WTC11 (cell line): ENCODE results near the gene PCSK2. TPM values are rescaled to one million over a fixed set of nuclear protein-coding genes. Genes with fewer than 3 reads are reported as not detected.

Experiments used
- ATAC-seq: fragments of 200-7000 bp; cut with Tn5 transposase; 2 replicates; pipeline ENCODE4 v1.10.0; 2021; ENCODE audit warnings: mild to moderate bottlenecking, moderate library complexity
- CTCF ChIA-PET: fragments of 300-600 bp; sonication (Branson Sonifier 250); formaldehyde crosslinking; loops from one replicate; lab custom pipeline; 2021; ENCODE audit warnings: antibody characterized with exemption; lab: Charles Lee
- POLR2A ChIA-PET: fragments of 350-600 bp; sonication (Branson Sonifier 250); formaldehyde crosslinking; loops from one replicate; lab custom pipeline; 2021; ENCODE audit warnings: antibody characterized with exemption; lab: Charles Lee
- DNase-seq: peaks from one replicate; pipeline ENCODE4 v3.0.0; 2021; ENCODE audit warnings: low spot score
- H3K27ac Mint-ChIP-seq: 2 replicates; pipeline ENCODE4 v1.8.0; 2021; ENCODE audit warnings: mixed read lengths
- H3K27me3 Mint-ChIP-seq: 2 replicates; pipeline ENCODE4 v1.8.0; 2021; ENCODE audit warnings: low read depth, mild to moderate bottlenecking, moderate library complexity, mixed read lengths
- H3K36me3 Mint-ChIP-seq: 2 replicates; pipeline ENCODE4 v1.8.0; 2021; ENCODE audit warnings: mixed read lengths
- H3K4me1 Mint-ChIP-seq: 2 replicates; pipeline ENCODE4 v1.8.0; 2022; ENCODE audit warnings: mixed read lengths
- H3K4me3 Mint-ChIP-seq: 2 replicates; pipeline ENCODE4 v1.8.0; 2021; ENCODE audit warnings: mild to moderate bottlenecking, moderate library complexity, mixed read lengths
- H3K9me3 Mint-ChIP-seq: 2 replicates; pipeline ENCODE4 v1.8.0; 2021; ENCODE audit warnings: mixed read lengths
- ATF1 ChIP-seq: sonication (generic); formaldehyde crosslinking; IDR thresholded peaks from 2 replicates; pipeline ENCODE4 v1.8.1; 2023; ENCODE audit warnings: mild to moderate bottlenecking, moderate library complexity, missing genetic modification reagents
- CREM ChIP-seq: sonication (generic); formaldehyde crosslinking; IDR thresholded peaks from 2 replicates; pipeline ENCODE4 v1.8.1; 2022; ENCODE audit warnings: mild to moderate bottlenecking, missing genetic modification reagents, moderate library complexity
- ELF4 ChIP-seq: sonication (generic); formaldehyde crosslinking; IDR thresholded peaks from 2 replicates; pipeline ENCODE4 v1.8.1; 2022; ENCODE audit warnings: low read depth, mild to moderate bottlenecking, moderate library complexity, missing genetic modification reagents
- FOXJ3 ChIP-seq: sonication (generic); formaldehyde crosslinking; IDR thresholded peaks from 2 replicates; pipeline ENCODE4 v1.9.0; 2021; ENCODE audit warnings: missing genetic modification reagents, mild to moderate bottlenecking, borderline replicate concordance
- FOXK1 ChIP-seq: sonication (generic); formaldehyde crosslinking; IDR thresholded peaks from 2 replicates; pipeline ENCODE4 v1.8.0; 2022; ENCODE audit warnings: mild to moderate bottlenecking, moderate library complexity, missing genetic modification reagents
- GTF2I ChIP-seq: fragments of 250-450 bp; sonication (Bioruptor Pico); conservative IDR thresholded peaks from 2 replicates; pipeline ENCODE4 v1.4.0; 2021; ENCODE audit warnings: mild to moderate bottlenecking
- HMGXB4 ChIP-seq: sonication (generic); formaldehyde crosslinking; IDR thresholded peaks from 2 replicates; pipeline ENCODE4 v1.8.1; 2023; ENCODE audit warnings: mild to moderate bottlenecking, moderate library complexity, missing genetic modification reagents
- IRF2 ChIP-seq: sonication (generic); formaldehyde crosslinking; IDR thresholded peaks from 2 replicates; pipeline ENCODE4 v1.8.0; 2022; ENCODE audit warnings: low read depth, missing genetic modification reagents, borderline replicate concordance
- PREB ChIP-seq: sonication (generic); formaldehyde crosslinking; IDR thresholded peaks from 2 replicates; pipeline ENCODE4 v1.8.1; 2022; ENCODE audit warnings: mild to moderate bottlenecking, missing genetic modification reagents, moderate library complexity, borderline replicate concordance
- TCF7 ChIP-seq: sonication (generic); formaldehyde crosslinking; IDR thresholded peaks from 2 replicates; pipeline ENCODE4 v1.8.0; 2022; ENCODE audit warnings: mild to moderate bottlenecking, low read depth, missing genetic modification reagents, moderate library complexity
- USF1 ChIP-seq: sonication (generic); formaldehyde crosslinking; IDR thresholded peaks from 2 replicates; pipeline ENCODE4 v1.8.0; 2022; ENCODE audit warnings: mild to moderate bottlenecking, missing genetic modification reagents
- ZNF232 ChIP-seq: sonication (generic); formaldehyde crosslinking; IDR thresholded peaks from 2 replicates; pipeline ENCODE4 v1.8.0; 2022; ENCODE audit warnings: mild to moderate bottlenecking, missing genetic modification reagents
- ZNF425 ChIP-seq: fragments of 250-450 bp; sonication (Bioruptor Pico); conservative IDR thresholded peaks from 2 replicates; pipeline ENCODE4 v1.9.0; 2021; ENCODE audit warnings: mild to moderate bottlenecking
- total RNA-seq: library from RNA; stranded (reverse); gene quantifications from 3 replicates; pipeline ENCODE4 v1.2.3, GENCODE V29; 2021
- TF ChIP-seq, protein P1 (sequence below): sonication (generic); formaldehyde crosslinking; IDR thresholded peaks from 2 replicates; pipeline ENCODE4 v1.8.1; 2023; ENCODE audit warnings: mild to moderate bottlenecking, missing genetic modification reagents, borderline replicate concordance
- TF ChIP-seq, protein P2 (sequence below): sonication (generic); formaldehyde crosslinking; IDR thresholded peaks from 2 replicates; pipeline ENCODE4 v1.8.0; 2022; ENCODE audit warnings: missing genetic modification reagents

Gene PCSK2
- total RNA-seq, 1 experiment from 2014 or later = 0.74 TPM

DNA sequence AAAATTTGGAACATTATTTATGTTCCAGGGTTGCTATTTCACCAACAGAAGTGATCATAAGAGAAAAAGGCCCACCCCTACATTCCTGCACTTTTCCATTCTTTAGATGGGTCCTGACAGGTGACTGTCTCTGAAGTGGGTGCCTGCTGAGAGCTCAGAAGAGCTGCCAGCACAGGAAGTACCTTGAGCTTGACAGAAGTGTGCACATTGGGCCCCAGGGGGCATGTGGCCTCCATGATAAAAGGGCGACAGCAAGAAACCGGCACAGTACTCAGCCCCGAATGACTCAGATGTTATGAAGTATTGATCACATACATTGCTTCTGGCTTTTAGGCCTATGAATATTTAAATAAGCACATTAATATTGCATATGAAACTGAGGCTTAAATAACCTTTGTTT, 150.4 kb downstream of the PCSK2 start (continued):
- TF ChIP-seq, protein P1, sequence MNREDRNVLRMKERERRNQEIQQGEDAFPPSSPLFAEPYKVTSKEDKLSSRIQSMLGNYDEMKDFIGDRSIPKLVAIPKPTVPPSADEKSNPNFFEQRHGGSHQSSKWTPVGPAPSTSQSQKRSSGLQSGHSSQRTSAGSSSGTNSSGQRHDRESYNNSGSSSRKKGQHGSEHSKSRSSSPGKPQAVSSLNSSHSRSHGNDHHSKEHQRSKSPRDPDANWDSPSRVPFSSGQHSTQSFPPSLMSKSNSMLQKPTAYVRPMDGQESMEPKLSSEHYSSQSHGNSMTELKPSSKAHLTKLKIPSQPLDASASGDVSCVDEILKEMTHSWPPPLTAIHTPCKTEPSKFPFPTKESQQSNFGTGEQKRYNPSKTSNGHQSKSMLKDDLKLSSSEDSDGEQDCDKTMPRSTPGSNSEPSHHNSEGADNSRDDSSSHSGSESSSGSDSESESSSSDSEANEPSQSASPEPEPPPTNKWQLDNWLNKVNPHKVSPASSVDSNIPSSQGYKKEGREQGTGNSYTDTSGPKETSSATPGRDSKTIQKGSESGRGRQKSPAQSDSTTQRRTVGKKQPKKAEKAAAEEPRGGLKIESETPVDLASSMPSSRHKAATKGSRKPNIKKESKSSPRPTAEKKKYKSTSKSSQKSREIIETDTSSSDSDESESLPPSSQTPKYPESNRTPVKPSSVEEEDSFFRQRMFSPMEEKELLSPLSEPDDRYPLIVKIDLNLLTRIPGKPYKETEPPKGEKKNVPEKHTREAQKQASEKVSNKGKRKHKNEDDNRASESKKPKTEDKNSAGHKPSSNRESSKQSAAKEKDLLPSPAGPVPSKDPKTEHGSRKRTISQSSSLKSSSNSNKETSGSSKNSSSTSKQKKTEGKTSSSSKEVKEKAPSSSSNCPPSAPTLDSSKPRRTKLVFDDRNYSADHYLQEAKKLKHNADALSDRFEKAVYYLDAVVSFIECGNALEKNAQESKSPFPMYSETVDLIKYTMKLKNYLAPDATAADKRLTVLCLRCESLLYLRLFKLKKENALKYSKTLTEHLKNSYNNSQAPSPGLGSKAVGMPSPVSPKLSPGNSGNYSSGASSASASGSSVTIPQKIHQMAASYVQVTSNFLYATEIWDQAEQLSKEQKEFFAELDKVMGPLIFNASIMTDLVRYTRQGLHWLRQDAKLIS (CRISPR knock-in tag) = no peak
- TF ChIP-seq FOXJ3 (no peak), HMGXB4 (no peak), GTF2I (CRISPR knock-in tag) (no peak), CREM (CRISPR knock-in tag) (no peak), FOXK1 (no peak)
- TF ChIP-seq, protein P2, sequence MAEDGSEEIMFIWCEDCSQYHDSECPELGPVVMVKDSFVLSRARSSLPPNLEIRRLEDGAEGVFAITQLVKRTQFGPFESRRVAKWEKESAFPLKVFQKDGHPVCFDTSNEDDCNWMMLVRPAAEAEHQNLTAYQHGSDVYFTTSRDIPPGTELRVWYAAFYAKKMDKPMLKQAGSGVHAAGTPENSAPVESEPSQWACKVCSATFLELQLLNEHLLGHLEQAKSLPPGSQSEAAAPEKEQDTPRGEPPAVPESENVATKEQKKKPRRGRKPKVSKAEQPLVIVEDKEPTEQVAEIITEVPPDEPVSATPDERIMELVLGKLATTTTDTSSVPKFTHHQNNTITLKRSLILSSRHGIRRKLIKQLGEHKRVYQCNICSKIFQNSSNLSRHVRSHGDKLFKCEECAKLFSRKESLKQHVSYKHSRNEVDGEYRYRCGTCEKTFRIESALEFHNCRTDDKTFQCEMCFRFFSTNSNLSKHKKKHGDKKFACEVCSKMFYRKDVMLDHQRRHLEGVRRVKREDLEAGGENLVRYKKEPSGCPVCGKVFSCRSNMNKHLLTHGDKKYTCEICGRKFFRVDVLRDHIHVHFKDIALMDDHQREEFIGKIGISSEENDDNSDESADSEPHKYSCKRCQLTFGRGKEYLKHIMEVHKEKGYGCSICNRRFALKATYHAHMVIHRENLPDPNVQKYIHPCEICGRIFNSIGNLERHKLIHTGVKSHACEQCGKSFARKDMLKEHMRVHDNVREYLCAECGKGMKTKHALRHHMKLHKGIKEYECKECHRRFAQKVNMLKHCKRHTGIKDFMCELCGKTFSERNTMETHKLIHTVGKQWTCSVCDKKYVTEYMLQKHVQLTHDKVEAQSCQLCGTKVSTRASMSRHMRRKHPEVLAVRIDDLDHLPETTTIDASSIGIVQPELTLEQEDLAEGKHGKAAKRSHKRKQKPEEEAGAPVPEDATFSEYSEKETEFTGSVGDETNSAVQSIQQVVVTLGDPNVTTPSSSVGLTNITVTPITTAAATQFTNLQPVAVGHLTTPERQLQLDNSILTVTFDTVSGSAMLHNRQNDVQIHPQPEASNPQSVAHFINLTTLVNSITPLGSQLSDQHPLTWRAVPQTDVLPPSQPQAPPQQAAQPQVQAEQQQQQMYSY (CRISPR knock-in tag) = no peak

DNA sequence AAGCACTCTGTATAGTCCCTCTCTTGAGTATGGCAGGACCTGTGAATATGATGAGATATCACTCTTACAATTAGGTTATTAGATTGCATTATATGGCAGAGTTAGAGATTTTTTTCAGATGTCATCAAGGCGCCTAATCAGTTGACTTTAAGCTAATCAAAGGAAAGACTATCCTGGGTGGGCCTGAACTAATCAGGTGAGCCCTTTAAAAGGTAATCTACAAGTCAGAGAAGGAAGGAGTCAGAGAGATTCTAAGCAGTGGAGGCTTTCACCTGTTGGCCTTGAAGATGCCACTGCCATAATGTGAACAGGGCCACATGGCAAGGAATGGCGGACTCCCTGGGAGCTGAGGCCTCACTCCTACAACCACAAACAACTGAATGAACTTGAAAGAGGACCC, 152.8 kb downstream of the PCSK2 start:
- Mint-ChIP-seq H3K27ac (no peak overlapping the region), H3K9me3 (0 out of 2 replicates have a peak, but pooled peaks cover 6% of the 10 kb centered on the region), H3K4me1 (peaks cover 10% of the 10 kb centered on the region), H3K27me3 (no peaks in the 10 kb centered on the region), H3K4me3 (no peak overlapping the region), H3K36me3 (no peaks in the 10 kb centered on the region)
- CTCF ChIA-PET = no interaction called here
- no peak for ATAC-seq
- POLR2A ChIA-PET = no interaction called here
- TF ChIP-seq IRF2 (CRISPR knock-in tag) (no peak), TCF7 (CRISPR knock-in tag) (no peak)
- DNase-seq = no peak

DNA sequence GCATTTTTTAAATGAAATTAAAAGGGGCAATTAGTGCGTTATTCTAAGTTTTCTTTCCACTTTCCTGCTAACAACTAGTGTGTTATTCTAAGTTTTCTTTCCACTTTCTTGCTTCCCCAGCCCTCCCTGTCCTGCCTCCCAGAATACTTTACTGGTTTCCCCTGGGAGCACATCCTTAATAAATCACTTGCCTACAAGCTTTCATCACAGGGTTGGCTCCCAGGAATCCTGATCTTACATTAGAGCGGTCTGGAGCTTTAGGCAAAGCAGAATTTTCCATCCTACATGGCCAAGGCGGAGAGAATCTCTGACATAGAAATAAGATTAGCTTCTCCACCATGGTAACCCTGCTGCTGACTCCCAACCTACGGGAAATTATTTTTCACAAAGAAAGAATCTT, 154.0 kb downstream of the PCSK2 start:
- Mint-ChIP-seq H3K9me3 (0 out of 2 replicates have a peak, but pooled peaks cover 6% of the 10 kb centered on the region), H3K27ac (no peak overlapping the region), H3K4me1 (peaks cover 10% of the 10 kb centered on the region), H3K27me3 (no peaks in the 10 kb centered on the region), H3K36me3 (no peaks in the 10 kb centered on the region), H3K4me3 (no peak overlapping the region)
- ATAC-seq = no peak
- CTCF ChIA-PET = no interaction called here
- POLR2A ChIA-PET = no interaction called here
- no peak for DNase-seq
- no peak for TF ChIP-seq ZNF232 (CRISPR knock-in tag)
- TF ChIP-seq, protein P1 (CRISPR knock-in tag) = no peak
- no peak for TF ChIP-seq USF1 (CRISPR knock-in tag)
- no peak for TF ChIP-seq ELF4
- TF ChIP-seq PREB (CRISPR knock-in tag) = no peak
- TF ChIP-seq FOXK1 = no peak
- no peak for TF ChIP-seq GTF2I (CRISPR knock-in tag)
- no peak for TF ChIP-seq ZNF425 (CRISPR knock-in tag)
- no peak for TF ChIP-seq ATF1
